Activated T-cell treated with anti-CD3 and anti-CD28 coated beads for 48 hours (primary cell): Measurements from ENCODE around the gene AOAH.

ENCODE experiments used
- DNase-seq: peaks from one replicate; pipeline ENCODE4 v3.0.0-alpha.2; 2020; ENCODE audit warnings: low read depth

The AOAH gene

GRCh38 chr7:36630112-36630650, 94.1 kb downstream of the AOAH start:
- no peak for DNase-seq

DNA sequence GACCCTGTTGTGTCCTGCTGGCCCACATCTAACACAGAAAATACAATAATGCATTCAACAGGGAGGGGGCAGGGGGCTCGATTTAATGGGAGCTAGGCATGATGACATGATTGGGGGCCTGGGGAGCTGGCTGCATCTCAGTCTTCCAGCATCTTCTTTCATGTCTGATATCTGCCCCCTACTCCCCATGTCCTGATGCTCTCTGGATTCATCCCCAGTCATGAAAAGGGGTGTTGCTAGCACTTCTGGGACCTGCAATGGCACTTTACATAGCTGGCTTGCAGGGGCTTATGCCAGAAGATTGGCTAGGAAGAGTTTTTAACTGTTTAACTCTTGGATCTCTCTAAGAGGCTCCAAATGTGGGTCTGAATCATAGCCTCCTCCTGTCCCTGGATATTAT, 94.9 kb downstream of the AOAH start:
- DNase-seq: no peak

- DNase-seq: no peak
Measured at GRCh38 chr7:36627836-36628235, 96.5 kb downstream of the AOAH start.

DNA sequence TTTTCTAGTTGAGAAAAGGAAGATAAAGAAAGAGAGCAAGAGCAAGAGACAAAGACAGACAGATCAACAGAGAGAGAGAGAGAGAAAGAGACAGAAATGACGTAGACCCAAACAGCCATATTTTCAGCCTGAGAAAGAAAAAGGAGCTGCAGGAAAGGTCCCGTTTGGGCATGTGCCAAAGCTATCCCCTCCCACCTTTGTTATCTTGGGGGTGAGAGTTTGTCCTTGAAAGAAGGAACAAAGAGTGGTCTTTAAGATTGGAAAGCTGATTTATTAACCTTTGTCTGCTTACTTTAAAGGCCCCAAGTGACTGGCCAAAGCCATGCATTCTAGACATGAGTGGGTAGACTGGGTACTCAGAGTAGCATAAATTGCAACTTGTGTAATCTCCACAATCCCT, 98.2 kb downstream of the AOAH start:
- DNase-seq: no peak

DNA sequence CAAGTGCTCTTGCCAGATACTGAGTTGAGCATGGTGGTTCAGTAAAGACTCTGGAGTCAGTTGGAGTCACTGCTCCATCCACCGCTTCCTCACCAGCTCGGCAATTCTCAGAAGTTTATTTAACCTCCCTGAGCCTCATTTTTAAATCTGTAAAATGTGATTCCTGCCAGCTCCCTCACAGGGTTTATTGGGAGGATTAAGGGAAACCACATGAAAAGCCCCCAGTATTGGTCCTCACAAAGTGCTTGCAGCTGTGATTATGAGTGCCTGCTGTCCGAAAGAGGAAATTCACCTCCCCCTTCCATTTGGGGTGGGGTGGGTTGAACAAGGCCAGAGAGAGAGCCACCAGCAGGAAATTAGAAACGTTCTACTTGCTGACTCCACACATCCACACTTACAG, 99.0 kb downstream of the AOAH start:
- DNase-seq: no peak

DNA sequence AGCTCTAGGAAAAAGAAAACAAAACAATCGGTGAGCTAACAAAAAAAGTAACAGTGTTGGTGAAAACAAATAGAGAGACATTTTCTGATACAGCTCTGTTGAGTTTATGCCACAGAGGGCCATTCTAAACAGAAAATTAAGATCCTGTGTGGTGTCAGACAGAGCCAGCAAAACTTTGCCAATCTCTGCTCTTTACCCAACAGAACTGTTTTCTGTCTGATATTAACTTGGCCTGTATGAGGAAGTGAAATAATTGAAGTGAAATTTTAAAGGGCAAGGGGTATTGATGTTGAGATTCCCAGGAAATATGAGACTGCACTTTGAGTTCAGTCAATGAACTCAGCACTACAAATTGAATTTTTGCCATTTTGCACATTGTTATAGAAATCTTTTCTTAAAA, 101.0 kb downstream of the AOAH start:
- no peak for DNase-seq

DNA sequence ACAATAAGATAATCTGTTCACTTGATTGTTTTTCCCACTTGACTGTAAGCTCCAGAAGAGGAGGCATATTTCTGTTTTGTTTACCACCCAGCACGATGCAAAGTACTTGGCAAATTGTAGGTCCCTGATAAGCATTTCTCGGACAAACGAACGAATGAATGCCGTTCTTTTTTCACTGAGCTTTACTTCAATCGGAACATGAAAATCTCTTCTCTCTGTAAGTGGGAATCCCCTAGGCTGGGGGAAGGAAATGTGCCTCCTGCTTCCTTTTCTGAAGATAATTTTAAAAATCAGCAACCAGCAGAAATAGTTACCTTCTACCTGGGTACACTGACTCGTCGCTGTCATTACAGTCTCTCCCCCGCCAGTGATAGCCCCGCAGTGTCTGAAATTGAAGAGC, 102.9 kb downstream of the AOAH start:
- no peak for DNase-seq

DNA sequence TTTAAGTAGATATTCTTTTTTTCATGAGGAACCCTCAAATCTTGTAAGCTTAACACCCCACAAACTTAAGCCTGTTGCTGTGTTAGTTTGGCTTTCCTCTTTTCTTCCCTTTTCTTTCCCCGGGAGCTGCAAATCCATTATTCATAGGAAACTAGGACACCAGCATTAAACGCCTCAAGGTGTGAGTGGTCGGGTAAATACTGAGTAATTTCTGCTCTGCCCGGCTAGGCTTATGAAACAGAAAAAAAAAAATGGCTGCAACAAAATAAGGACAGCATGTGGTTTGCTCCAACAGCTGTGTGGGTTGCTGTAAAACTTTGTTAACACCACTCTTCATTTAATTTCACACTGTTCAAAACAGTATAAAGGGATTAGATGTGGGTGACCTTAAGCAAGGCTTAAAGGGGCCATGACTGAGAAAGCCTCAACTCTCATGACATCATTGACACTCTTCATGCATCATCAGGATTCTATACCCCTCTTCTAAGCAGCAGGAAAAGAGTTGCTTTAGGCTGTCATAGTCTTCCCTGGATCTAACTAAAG, 104.1 kb downstream of the AOAH start:
- no peak for DNase-seq

DNA sequence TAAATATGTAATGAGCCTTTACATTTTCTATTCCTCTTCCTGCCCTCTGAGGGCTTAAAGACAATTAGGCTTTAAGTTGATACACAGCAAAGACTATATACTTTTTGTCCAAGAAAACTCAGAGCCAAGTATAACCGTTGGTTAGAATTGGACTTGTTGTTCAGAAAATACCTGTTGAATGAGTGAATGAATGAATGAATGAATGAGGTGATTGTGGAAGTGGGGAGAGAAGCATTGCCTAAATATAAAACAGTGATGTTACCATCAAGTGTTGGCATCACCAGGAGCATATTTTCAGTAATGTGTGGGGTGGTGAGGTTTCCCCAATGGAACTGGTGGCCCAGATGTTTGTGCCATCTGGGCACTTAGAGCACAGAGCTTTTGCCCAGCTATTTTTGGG, 106.9 kb downstream of the AOAH start:
- DNase-seq: no peak

DNA sequence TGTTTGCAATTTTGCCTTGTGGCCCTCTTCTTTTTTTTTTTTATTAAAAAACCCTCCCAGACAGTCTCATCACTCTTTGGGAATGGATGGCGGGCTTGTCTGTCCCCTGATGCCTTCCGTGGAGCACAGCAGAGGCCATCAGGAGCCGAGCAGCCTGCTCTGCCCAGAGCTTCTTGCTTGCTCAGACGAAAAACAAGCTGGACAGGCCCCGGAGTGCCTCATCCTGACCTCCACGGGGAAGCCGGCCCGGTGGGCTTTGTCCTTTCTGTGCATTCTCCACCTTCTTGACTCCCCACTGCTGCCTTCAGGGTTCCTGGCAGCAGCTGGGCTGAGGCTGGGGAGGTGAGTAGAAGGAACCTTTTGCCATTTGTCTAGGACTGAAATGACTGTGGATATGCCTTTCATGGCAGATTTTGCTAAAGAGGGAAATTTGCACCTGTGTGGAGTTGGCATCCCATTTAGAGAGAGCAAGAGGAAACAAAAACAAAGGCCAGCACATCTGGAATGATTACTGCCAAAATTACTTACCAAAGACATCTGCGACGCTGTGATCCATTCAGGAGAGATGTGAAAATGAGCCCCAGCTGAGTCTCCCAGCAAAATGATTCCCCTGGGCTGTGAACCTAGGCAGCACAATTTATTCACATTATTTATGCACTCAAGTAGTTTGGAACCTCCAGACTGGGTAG, 108.3 kb downstream of the AOAH start:
- no peak for DNase-seq

GRCh38 chr7:36614959-36615358, 109.3 kb downstream of the AOAH start:
- DNase-seq: no peak

DNA sequence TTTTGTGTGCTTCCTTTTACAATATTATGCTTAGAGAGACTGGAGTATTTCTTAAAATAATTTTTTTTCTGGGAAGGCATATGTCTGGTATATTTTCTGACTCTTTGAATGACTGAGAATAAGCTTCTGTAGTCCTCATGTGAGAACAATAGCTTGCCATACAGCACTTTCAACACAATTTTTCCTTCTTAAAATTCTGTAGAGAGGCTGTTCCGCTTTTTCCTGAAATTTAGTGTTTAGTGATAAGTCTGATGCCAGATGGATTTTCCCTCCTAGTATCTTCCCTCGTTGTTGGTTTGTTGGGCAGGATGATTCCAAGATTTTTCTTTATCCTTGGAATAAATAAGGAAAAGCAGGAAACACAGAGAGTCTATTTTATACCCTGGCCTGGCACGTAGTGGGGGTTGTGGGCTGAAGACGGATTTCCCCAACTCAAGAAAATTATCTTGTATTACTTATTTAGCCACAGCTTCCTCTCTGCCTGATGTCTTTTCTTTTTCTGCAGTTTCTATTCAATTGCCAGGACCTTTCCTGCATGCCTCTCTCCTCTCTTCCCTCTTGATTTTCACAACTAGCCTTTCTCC, 111.2 kb downstream of the AOAH start:
- DNase-seq: no peak

DNA sequence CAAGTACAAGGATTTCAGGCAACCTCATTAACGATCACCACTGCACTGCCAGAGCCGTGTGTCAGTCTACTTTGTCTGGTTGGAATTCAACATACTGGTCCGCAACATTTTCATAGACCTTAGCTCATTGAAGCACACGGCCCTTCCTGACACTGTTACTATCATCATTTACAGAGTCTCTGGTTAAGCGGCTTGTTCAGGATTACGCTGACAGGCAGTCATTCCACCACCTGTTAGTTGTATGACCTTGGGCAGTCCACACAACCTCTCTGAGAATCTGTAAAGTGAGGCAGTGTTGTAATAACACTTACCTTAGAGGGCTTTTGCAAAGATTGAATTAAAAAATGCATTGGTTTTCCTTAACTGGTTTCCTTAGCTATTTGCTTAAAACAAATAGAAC, 112.6 kb downstream of the AOAH start:
- no peak for DNase-seq

- no peak for DNase-seq
Measured at GRCh38 chr7:36607721-36608095, 116.6 kb downstream of the AOAH start.

DNA sequence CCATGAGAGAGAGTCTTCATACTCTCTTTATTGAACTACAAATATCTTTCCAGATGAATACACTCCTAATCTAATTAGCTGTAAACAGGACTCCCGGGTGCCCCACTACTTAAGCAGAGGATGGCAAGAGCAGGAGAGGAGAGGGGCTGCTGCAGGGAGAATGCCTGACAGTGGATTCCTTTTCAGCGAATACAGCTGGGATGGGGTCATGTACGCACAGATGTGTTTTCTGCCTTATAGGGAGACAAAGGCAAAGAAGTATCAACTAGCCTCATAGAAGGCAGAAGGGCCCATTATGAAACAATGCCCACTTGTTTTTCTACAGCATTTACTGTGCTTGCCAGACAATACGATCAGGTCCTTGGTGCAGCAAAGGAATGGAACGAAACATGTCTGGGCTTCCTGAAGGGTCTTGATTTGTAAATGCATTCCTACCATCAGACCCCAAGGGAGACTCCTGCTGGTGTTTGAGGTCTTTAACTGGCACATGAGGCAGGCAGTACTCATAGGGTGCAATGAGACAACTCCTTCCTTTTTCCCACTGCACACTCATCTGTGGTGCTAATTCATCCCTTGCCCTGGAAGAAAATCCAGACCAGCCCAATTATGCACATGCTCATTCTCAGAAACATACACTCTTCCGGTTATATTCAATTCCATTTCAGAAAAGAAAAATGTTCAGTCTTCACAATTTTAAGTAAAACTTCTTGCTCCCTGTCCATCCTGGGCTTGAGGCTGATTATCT, 117.1 kb downstream of the AOAH start:
- no peak for DNase-seq

GRCh38 chr7:36606153-36606975, 117.9 kb downstream of the AOAH start:
- no peak for DNase-seq

DNA sequence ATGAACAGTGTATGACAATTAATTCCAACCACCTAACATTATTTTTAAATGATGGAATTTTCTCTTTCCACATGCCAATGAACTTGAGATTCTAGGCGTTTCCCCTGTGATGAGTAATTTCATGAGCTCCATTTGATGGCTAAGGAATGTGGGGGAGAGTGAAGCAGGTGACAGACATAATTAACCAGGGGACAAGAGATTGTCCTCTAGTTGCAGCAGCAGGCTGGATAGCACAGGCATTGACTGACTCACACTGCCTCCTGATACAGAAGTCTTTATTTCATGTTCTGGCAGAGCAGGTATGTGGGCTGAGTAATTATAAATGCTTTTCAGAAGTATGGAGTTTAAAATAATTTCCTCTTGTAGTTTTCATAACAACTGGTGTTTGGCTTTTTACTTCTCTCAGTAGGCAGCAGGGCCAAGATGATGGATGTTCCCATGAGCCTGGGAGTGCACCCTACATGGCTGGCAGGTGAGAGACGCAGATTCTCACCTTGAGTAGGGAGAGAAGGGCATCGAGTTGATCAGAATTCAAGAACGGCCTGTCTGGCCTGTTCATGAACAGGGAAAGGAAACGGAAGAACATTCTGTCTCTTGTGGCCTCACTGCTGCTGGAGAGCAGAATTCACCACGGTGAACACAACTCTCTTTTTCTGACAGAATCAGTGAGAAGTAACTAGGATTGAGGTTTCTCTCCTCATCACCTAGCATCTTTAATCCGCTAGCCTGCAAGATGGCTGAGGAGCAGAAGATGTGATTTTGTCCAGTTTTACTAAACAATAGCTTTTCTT, 118.8 kb downstream of the AOAH start:
- DNase-seq: no peak

DNA sequence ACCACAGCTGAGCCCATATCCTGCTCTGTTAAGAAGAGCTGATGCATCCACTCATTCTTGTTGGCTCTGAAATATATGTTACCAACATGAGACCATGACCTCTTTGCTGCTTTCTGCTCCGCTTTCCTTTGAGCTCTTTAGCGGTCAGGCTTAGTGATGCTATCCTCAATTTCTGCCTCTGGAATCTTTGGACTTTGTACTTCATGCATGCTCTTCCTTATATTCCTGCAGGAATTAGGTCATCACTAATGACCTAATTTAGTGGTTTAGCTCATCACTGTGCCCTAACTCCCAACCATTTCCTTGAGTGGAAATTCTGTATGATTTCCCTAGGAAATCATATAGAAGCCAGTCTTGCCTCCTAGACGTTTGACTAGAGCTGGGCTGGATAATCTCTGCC, 119.5 kb downstream of the AOAH start:
- DNase-seq: no peak

GRCh38 chr7:36602934-36603887, 121.1 kb downstream of the AOAH start:
- DNase-seq: no peak

DNA sequence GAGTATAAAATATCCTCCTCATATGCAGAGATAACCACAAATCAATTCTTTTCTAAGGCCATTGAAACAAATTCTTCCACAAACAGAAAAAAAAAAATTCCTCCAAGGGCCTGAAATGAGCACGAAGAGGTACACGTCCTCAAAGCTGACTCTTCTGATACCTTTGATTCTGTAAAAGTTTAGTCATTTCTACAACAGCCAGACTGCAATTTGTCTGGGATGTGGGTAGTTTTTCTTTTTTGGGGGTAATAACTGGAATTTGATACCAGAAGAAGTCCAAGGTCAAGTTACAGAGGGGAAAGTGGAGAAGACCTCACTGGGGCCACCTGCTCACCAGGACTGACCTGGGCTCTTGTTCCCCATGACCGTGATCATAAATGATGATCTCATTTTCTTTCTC, 121.8 kb downstream of the AOAH start:
- no peak for DNase-seq
